MCF 10A (cell line): ENCODE results near the gene HEATR1. TPM values are rescaled to one million over a fixed set of nuclear protein-coding genes. Genes with fewer than 3 reads are reported as not detected.
A peak's percentile ranks its signal among the peaks of the same experiment; 100 is the strongest.

Experiments
- BruUV-seq: library from RNA; stranded (reverse); fragments of 400-500 nt; replicated peaks from 2 replicates; lab custom pipeline; 2021; lab: Mats Ljungman, UMichigan
- CTCF ChIA-PET: fragments of 300-600 bp; sonication (Branson Sonifier 250); formaldehyde crosslinking; extraction: SDS; loops from one replicate; lab custom pipeline; 2021; ENCODE audit warnings: antibody characterized with exemption, inconsistent platforms; lab: Yijun Ruan, JAX
- POLR2A ChIA-PET: fragments of 300-600, 350-650 bp; sonication (Branson Sonifier 250); formaldehyde crosslinking; extraction: SDS; loops from one replicate; lab custom pipeline; 2020; ENCODE audit warnings: antibody characterized with exemption, inconsistent platforms; lab: Yijun Ruan, JAX
- DNase-seq: peaks from one replicate; pipeline ENCODE4 v3.0.0-alpha.2; 2018; ENCODE audit not compliant: unreplicated experiment
- H3K27ac Mint-ChIP-seq: one replicate; pipeline ENCODE4 v1.8.0; 2022; ENCODE audit warnings: mild to moderate bottlenecking, low read depth, mixed read lengths; ENCODE audit not compliant: unreplicated experiment
- H3K27me3 Mint-ChIP-seq: one replicate; pipeline ENCODE4 v1.8.0; 2022; ENCODE audit warnings: mixed read lengths; ENCODE audit not compliant: insufficient read depth, unreplicated experiment
- H3K36me3 Mint-ChIP-seq: one replicate; pipeline ENCODE4 v1.8.0; 2022; ENCODE audit warnings: mild to moderate bottlenecking, moderate library complexity, mixed read lengths; ENCODE audit not compliant: insufficient read depth, unreplicated experiment
- H3K4me1 Mint-ChIP-seq: one replicate; pipeline ENCODE4 v1.8.0; 2022; ENCODE audit warnings: mixed read lengths; ENCODE audit not compliant: insufficient read depth, unreplicated experiment
- H3K4me3 Mint-ChIP-seq: one replicate; pipeline ENCODE4 v1.8.0; 2022; ENCODE audit warnings: mild to moderate bottlenecking, moderate library complexity, mixed read lengths; ENCODE audit not compliant: unreplicated experiment
- H3K9me3 Mint-ChIP-seq: one replicate; pipeline ENCODE4 v1.8.0; 2022; ENCODE audit warnings: mixed read lengths; ENCODE audit not compliant: unreplicated experiment
- intact Hi-C: fragments of 100-400 bp; cut with micrococcal nuclease; formaldehyde crosslinking; loops from 2 replicates; pipeline ENCODE4 v1.14.1; 2022
- total RNA-seq: library from RNA; stranded (reverse); gene quantifications from 2 replicates; pipeline ENCODE4 v1.2.3, GENCODE V29; 2022
- TF ChIP-seq, protein P1 (sequence below): fragments of 200-600 bp; IDR thresholded peaks from one replicate; pipeline ENCODE4 v1.8.0; 2022; ENCODE audit warnings: antibody characterized with exemption, mild to moderate bottlenecking; ENCODE audit not compliant: unreplicated experiment

Gene HEATR1
- total RNA-seq, 1 experiment from 2014 or later, result 128 TPM

DNA sequence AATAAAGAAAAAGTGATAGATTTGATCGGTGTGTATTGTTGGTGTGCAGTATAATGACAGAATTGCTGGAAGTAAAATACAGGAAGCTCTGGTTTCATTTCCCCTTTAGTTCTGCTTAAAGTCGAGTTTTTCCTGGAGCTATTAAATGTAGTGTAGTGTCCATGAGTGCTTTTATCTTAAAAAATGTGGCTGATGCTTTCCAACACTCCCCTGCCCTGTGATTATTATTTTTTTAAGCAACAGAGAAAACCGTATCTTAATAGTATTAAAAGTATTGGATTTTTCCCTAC, 79.5 kb downstream of the HEATR1 start:
- BruUV-seq, result TSS peak; percentile 31
- DNase-seq, result no peak
- peak overlapping the region; percentile 98 for H3K4me3 Mint-ChIP-seq
- intact Hi-C loops, result no loop called here
- H3K27me3 Mint-ChIP-seq, result no peaks in the 10 kb centered on the region
- H3K27ac Mint-ChIP-seq, result peak overlapping the region; percentile 97
- CTCF ChIA-PET, result interaction anchor here (0.6 to 3.1 kb wide), 7 partner anchors 9 to 421 kb away, joined by 3 to 12 read pairs (median 3); no protein-coding TSS in a partner anchor
- POLR2A ChIA-PET, result interaction anchor here (0.6 to 5.1 kb wide), 17 partner anchors 9 to 434 kb away, joined by 3 to 99 read pairs (median 4); partner anchors contain the start of genes EDARADD, HEATR1 and MTR
- H3K9me3 Mint-ChIP-seq, result no peaks in the 10 kb centered on the region
- H3K4me1 Mint-ChIP-seq, result peaks cover 6% of the 10 kb centered on the region
- TF ChIP-seq, protein P1, sequence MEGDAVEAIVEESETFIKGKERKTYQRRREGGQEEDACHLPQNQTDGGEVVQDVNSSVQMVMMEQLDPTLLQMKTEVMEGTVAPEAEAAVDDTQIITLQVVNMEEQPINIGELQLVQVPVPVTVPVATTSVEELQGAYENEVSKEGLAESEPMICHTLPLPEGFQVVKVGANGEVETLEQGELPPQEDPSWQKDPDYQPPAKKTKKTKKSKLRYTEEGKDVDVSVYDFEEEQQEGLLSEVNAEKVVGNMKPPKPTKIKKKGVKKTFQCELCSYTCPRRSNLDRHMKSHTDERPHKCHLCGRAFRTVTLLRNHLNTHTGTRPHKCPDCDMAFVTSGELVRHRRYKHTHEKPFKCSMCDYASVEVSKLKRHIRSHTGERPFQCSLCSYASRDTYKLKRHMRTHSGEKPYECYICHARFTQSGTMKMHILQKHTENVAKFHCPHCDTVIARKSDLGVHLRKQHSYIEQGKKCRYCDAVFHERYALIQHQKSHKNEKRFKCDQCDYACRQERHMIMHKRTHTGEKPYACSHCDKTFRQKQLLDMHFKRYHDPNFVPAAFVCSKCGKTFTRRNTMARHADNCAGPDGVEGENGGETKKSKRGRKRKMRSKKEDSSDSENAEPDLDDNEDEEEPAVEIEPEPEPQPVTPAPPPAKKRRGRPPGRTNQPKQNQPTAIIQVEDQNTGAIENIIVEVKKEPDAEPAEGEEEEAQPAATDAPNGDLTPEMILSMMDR, result no peak
- peaks cover 46% of the 10 kb centered on the region for H3K36me3 Mint-ChIP-seq

DNA sequence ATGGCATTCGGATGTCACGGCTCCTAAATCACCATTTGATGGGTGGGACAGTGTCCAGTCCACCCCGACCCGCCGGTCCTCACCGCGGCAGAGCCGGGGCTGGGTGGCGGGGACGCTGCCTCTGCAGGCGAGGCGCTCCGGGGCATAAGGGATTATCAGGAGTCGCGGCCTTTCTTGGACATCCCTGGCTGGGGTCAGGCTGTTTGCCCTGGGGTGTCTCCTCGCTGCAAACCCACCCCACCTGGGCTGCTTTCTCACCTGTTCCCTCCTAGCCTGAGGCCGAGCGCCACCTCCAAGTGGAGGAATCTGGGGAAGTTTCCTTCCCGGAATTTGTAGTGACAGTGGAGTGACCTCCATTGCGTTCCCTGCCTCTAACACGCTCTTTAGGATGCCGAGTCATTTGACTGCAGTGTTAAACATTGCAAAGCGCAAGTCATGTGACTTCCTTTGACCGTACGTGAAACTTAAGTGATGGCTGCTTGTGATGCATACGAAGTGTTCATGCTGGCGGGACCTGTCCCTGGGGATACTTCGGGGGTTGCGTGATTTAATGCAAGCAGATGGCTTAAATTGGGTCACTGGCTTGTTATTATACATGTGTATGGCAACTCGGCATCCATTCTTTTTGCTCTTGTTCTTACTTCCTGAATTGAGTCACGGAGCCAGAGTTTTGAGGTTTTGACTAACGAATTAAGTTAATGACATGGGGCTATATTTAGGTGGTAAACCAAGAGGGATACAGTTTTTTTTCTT, 80.0 kb downstream of the HEATR1 start:
- BruUV-seq, result no TSS peak
- POLR2A ChIA-PET, result interaction anchor here (0.6 to 5.1 kb wide), 22 partner anchors 8 to 420 kb away, joined by 3 to 99 read pairs (median 4); partner anchors contain the start of genes ERO1B, GPR137B, HEATR1 and MTR
- H3K36me3 Mint-ChIP-seq, result peaks cover 41% of the 10 kb centered on the region
- intact Hi-C loops, result no loop called here
- H3K27ac Mint-ChIP-seq, result peak overlapping the region; percentile 97
- H3K27me3 Mint-ChIP-seq, result no peaks in the 10 kb centered on the region
- H3K9me3 Mint-ChIP-seq, result no peaks in the 10 kb centered on the region
- TF ChIP-seq, protein P1, result no peak
- CTCF ChIA-PET, result interaction anchor here (0.6 to 3.4 kb wide), 8 partner anchors 9 to 420 kb away, joined by 3 to 16 read pairs (median 4); no protein-coding TSS in a partner anchor
- peak overlapping the region; percentile 98 for H3K4me3 Mint-ChIP-seq
- peak; percentile 89 for DNase-seq
- H3K4me1 Mint-ChIP-seq, result peaks cover 6% of the 10 kb centered on the region

DNA sequence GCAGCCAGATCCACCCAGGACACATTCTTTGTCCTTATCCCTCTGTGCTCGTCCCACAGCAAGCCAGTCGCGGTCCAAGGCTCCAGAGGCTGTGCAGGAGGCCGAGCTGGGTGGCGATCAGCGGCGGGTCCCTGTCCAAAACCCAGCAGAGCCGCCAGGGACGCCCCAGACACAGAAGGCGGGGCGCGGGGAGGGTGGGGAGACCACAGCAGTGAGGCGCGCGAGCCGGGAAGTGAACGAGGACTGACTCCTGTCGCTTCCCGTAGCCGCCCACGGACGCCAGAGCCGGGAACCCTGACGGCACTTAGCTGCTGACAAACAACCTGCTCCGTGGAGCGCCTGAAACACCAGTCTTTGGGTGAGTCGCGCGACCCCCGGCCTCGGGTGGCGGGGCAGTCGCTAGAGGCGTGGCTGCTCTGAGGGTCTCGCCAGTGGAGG, 80.6 kb downstream of the HEATR1 start, which contains the start of gene LGALS8:
LGALS8 (plus strand) TSS at position 279 of the 438 bp plus-strand sequence. CDS start 2,089 bp downstream, outside the sequence.
- ChIA-PET POLR2A (interaction anchor here (0.7 to 5.1 kb wide), 12 partner anchors 8 to 381 kb away, joined by 3 to 99 read pairs (median 4); partner anchors contain the start of genes ERO1B, GPR137B and MTR), CTCF (interaction anchor here (0.6 to 3.4 kb wide), 3 partner anchors 102 to 419 kb away, joined by 3 to 16 read pairs (median 3); no protein-coding TSS in a partner anchor)
- Mint-ChIP-seq H3K27me3 (no peaks in the 10 kb centered on the region), H3K9me3 (no peaks in the 10 kb centered on the region), H3K36me3 (peaks cover 35% of the 10 kb centered on the region), H3K4me3 (peak within 1 kb of the TSS; percentile 98), H3K4me1 (peaks cover 6% of the 10 kb centered on the region), H3K27ac (peak within 1 kb of the TSS; percentile 97)
- peak; percentile 92 for DNase-seq
- TF ChIP-seq, protein P1, result no peak
- intact Hi-C loops, result no loop called here
- no TSS peak for BruUV-seq
